Ammon's horn (tissue), 1 donor: ENCODE data around the gene NAV3.

Experiments used
- DNase-seq: peaks from one replicate; pipeline ENCODE4 v3.0.0-alpha.2; 2016; ENCODE audit warnings: low spot score

The NAV3 gene

DNA sequence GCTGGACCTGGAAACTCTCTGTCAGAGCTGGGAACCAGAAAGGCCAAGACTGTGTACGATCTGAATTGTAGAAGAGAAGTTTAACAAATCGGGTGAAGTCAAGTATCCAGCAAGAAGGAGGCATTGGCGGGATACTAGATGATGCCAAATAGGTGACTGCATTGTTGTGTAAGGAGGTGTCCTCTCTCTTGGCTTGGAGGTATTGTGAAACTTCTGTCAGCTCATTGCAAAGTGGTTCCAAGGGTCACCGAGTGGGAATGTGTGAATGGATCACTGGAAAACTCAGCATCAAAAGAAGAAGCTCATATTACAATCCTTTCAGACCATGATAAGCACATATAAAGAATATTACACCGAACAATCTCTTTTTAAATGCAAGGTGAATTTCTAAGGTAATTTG, 11.7 kb downstream of the NAV3 start:
- DNase-seq = no peak

GRCh38 chr12:77845831-77846230, 15.1 kb downstream of the NAV3 start:
- no peak for DNase-seq

GRCh38 chr12:77847060-77847541, 16.4 kb downstream of the NAV3 start:
- peak; percentile 53 for DNase-seq

- no peak for DNase-seq
These were observed 17.2 kb downstream of the NAV3 start for GRCh38 chr12:77847680-77848431.

DNA sequence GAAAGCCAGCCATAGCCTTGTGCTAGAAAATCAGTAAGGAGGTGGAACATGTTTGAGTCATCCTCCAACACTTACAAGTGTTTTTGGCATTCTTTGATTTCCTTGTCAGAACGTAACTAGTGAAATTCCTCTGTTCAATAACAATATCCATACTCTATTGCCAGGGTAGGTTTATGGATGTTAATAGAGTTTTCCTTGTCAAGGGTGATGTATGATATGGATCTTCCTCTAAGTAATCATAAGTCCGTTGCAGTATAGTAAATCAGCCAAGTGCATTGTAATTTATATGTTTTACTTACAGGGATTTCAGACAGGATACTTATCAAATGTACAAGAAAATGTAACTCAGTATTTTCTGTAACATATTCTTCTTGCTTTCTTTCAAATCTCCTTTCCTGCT, 19.4 kb downstream of the NAV3 start:
- DNase-seq = no peak

GRCh38 chr12:77850698-77851097, 20.0 kb downstream of the NAV3 start:
- no peak for DNase-seq

GRCh38 chr12:77855548-77855947, 24.9 kb downstream of the NAV3 start:
- peak; percentile 35 for DNase-seq

- no peak for DNase-seq
These were observed 30.6 kb downstream of the NAV3 start for GRCh38 chr12:77861317-77861716.

- no peak for DNase-seq
These were observed 34.5 kb downstream of the NAV3 start for GRCh38 chr12:77865178-77865577.

GRCh38 chr12:77878901-77879300, 48.2 kb downstream of the NAV3 start:
- peak; percentile 16 for DNase-seq

GRCh38 chr12:77882709-77883108, 52.0 kb downstream of the NAV3 start:
- no peak for DNase-seq

DNA sequence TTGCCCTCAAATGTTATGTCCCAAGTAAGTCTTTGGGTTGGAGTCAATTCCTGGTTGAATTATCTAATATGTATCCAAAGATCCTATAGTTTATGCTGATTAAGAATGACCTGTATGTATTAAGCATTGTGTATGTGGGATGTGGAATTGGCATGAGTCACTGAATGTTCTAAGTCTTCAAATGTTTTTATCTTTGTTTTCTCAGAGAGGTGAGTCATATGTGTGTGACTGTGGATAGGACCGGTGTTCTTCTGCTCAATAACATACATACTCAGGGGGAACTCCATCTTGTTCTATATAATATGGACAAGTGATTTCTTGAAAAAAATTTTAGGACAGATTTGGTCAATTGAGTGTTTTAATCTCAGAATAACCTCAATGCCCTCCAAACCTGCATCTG, 57.9 kb downstream of the NAV3 start:
- DNase-seq = no peak

DNA sequence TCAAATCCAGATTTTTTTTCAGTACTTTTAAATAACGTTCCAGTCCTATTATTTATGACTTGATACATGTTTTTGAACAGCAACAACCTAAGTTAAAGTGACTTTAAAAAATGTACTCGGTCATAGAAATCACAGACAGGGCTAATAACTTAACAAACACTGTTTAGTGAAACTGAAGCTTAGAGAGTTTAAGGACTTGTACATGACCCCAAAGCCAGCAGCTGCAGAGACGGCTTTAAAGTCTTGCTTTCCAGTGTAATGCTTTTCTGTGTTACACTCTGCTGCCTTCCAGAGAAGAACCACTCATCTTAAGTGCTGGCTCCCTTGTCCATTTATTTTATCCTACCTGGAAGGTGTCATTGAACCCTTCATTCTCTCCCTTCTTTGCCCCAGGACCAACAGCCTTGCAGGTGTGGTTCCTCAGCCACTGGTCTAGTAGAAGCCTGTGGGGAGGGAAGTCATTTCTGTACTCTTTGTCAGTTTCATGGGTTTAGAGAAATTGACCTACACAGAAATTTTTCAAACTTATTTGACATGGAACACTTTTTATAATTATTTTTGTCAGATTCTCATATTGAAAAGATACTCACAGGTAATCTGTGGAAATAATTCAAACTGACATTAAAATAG, 60.9 kb downstream of the NAV3 start:
- no peak for DNase-seq

- DNase-seq = no peak
These were observed 63.2 kb downstream of the NAV3 start for GRCh38 chr12:77893918-77894317.

GRCh38 chr12:77894556-77894955, 63.9 kb downstream of the NAV3 start:
- no peak for DNase-seq

- DNase-seq = no peak
These were observed 65.0 kb downstream of the NAV3 start for GRCh38 chr12:77895699-77896098.

DNA sequence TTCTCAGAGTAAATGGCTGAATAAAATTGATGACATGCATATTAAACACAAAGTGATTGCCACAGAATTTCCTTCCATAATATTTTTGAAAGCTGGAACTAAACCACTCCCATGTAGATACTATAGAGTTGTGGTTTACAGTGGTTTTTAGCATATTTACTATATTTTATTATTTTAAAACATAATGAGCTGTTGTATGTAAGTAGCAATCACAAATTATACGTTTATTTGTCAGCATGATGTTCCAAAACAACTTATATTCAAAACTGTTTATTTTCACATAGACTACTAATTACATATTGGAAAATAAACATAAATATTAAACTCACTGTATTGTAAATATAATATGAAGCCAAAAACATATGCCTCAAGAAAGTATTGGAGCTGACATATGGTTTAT, 77.2 kb downstream of the NAV3 start:
- DNase-seq = no peak

- DNase-seq = no peak
These were observed 83.4 kb downstream of the NAV3 start for GRCh38 chr12:77914081-77914488.

- DNase-seq = no peak
These were observed 84.4 kb downstream of the NAV3 start for GRCh38 chr12:77915071-77915600.

- DNase-seq = no peak
These were observed 85.6 kb downstream of the NAV3 start for GRCh38 chr12:77916276-77916675.

DNA sequence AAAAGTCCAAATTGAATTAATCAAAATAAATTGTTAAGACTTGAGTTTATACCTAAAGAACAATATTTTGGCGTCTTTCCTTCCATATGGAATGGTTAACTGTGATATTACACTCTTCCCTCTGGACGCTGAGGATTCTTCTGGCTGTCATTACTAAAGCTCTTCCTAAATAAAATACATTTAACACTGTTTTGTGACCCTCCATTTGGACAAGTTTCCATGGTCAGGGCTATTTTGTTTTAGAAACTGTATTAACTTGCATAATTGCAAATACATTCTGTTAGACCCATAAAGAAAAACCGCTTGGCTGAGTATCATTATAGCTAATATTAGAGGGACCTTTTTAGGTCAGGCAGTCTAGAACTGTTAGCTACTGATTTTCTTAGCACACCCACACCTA, 87.4 kb downstream of the NAV3 start:
- DNase-seq = no peak

GRCh38 chr12:77919450-77919849, 88.8 kb downstream of the NAV3 start:
- no peak for DNase-seq

DNA sequence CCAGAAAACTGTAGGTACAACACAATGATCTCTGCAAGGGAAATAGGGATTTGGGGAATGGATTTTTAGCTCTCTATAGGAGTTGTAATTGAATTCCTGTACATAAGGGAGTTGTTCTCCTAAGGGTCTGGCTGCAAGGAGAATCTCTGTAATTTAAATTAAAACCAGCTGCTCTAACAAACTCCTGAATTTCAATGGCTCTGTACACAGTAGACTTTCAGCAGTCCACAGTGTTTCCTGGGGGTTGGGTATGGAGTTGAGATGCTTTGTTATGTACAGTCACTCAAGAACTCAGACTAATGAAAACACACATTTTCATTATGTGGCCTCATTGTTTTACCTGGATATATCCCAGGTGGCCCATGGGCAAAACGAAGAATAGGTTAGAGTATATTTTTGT, 93.2 kb downstream of the NAV3 start:
- no peak for DNase-seq
